Measurements from ENCODE around the gene TMEM132D.

- no peak for TF ChIP-seq POLR2AphosphoS5 (IDR thresholded peaks at IDR 0.05)
- no peak for TF ChIP-seq CTCF (IDR thresholded peaks at IDR 0.05)
- no peak for TF ChIP-seq POLR2A (IDR thresholded peaks at IDR 0.05)
- TF ChIP-seq EP300 (IDR thresholded peaks at IDR 0.05), result no peak
Measured at GRCh38 chr12:129762436-129762835, 141.4 kb downstream of the TMEM132D start.

All from gastroesophageal sphincter (tissue), 3 donors.